Fibroblast of lung (primary cell): Measurements from ENCODE around the gene ERBB2. TPM values are rescaled to one million over a fixed set of nuclear protein-coding genes. Genes with fewer than 3 reads are reported as not detected.

Experiments used
- DNase-seq, 2 donors: peaks; one replicate each; pipeline versions ENCODE4 v3.0.0 to v3.0.0-alpha.2; 2010; ENCODE audit warnings: low read depth in 2 of 2
- H2AFZ ChIP-seq: 2 replicates; pipeline ENCODE4 v1.5.1; 2012; ENCODE audit warnings: low read length, control low read depth, inconsistent platforms
- H3K27ac ChIP-seq: 2 replicates; pipeline ENCODE4 v1.5.1; 2011; ENCODE audit warnings: low read length, control low read depth; ENCODE audit not compliant: insufficient read depth
- H3K27me3 ChIP-seq: 2 replicates; pipeline ENCODE4 v1.5.1; 2011; ENCODE audit warnings: mild to moderate bottlenecking, low read length; ENCODE audit not compliant: control insufficient read depth, insufficient read depth
- H3K36me3 ChIP-seq: 2 replicates; pipeline ENCODE4 v1.5.1; 2011; ENCODE audit warnings: low read length; ENCODE audit not compliant: control insufficient read depth, insufficient read depth
- H3K4me1 ChIP-seq: 2 replicates; pipeline ENCODE4 v1.5.1; 2011; ENCODE audit warnings: low read length; ENCODE audit not compliant: control insufficient read depth, insufficient read depth; ENCODE audit errors: extremely low read depth
- H3K4me2 ChIP-seq: 2 replicates; pipeline ENCODE4 v1.5.1; 2011; ENCODE audit warnings: low read length, control low read depth; ENCODE audit not compliant: insufficient read depth; ENCODE audit errors: extremely low read depth
- H3K4me3 ChIP-seq, 4 experiments: fragments of 200-600 bp in 1 of 4; sonication (generic) in 1 of 4; replicated peaks in 1 of 4; 2 replicates each; pipeline ENCODE4 v1.5.1; 2011 to 2016; ENCODE audit warnings: low read length in 4 of 4, low read depth in 3 of 4, mild to moderate bottlenecking in 3 of 4, control low read depth in 2 of 4, inconsistent platforms in 1 of 4, mixed read lengths in 1 of 4; ENCODE audit not compliant: insufficient read depth in 1 of 4; ENCODE audit errors: control extremely low read depth in 1 of 4
- H3K79me2 ChIP-seq: 2 replicates; pipeline ENCODE4 v1.5.1; 2012; ENCODE audit warnings: mild to moderate bottlenecking, low read length, inconsistent platforms; ENCODE audit not compliant: control insufficient read depth, insufficient read depth
- H3K9ac ChIP-seq: 2 replicates; pipeline ENCODE4 v1.5.1; 2011; ENCODE audit warnings: mild to moderate bottlenecking, low read length, control low read depth; ENCODE audit not compliant: insufficient read depth
- H3K9me3 ChIP-seq: 2 replicates; pipeline ENCODE4 v1.5.1; 2012; ENCODE audit warnings: low read depth, low read length; ENCODE audit not compliant: control insufficient read depth, insufficient read depth
- H4K20me1 ChIP-seq: 2 replicates; pipeline ENCODE4 v1.5.1; 2011; ENCODE audit warnings: low read length; ENCODE audit not compliant: control insufficient read depth, insufficient read depth; ENCODE audit errors: extremely low read depth
- EZH2 ChIP-seq: IDR thresholded peaks from 2 replicates; pipeline ENCODE4 v1.5.1; 2012; ENCODE audit warnings: low read length, control low read depth, mild to moderate bottlenecking; ENCODE audit errors: missing control alignments
- polyA plus RNA-seq, 2 donors: library from polyadenylated mRNA; depleted of rRNA in 1 of 2; stranded (reverse) in 1 of 2; unstranded in 1 of 2; fragments of >200 nt; gene quantifications; 2 replicates each; pipeline ENCODE4 v1.2.1, GENCODE V29; 2011 to 2012; ENCODE audit warnings: missing spikeins in 1 of 2
- total RNA-seq: library from RNA; depleted of rRNA; stranded (reverse); fragments of >200 nt; gene quantifications from 2 replicates; pipeline ENCODE4 v1.2.1, GENCODE V29; 2014
- TF ChIP-seq, protein P1 (sequence below), 2 donors: IDR thresholded peaks in 1 of 2; conservative IDR thresholded peaks in 1 of 2; 1 replicate in 1 of 2; 2 replicates in 1 of 2; pipeline ENCODE4 v1.5.1; 2011 to 2012; ENCODE audit warnings: low read length in 2 of 2, control low read depth in 1 of 2, inconsistent platforms in 1 of 2, low read depth in 1 of 2, mild to moderate bottlenecking in 1 of 2

The ERBB2 gene
- total and polyA plus RNA-seq, 2 donors (not counting 1 experiment from before 2014, with no cell fraction given), result 24.7 to 33.9 TPM

DNA sequence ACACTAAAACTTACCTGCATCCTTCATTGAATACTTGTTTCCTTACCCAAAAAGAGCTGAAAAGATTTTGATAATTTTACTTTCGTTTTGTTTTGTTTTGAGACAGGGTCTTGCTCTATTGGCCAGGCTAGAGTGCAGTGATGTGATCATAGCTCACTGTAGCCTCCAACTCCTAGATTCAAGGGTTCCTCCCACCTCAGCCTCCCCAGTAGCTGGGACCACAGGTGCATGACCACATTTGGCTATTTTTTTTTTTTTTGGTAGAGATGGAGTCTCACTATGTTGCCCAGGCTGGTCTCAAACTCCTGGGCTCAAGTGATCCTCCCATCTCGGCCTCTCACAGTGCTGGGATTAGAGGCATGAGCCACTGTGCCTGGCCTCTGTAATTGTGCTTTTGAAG is 44.8 kb upstream of the ERBB2 start:
- TF ChIP-seq EZH2, result no peak
- TF ChIP-seq, protein P1, sequence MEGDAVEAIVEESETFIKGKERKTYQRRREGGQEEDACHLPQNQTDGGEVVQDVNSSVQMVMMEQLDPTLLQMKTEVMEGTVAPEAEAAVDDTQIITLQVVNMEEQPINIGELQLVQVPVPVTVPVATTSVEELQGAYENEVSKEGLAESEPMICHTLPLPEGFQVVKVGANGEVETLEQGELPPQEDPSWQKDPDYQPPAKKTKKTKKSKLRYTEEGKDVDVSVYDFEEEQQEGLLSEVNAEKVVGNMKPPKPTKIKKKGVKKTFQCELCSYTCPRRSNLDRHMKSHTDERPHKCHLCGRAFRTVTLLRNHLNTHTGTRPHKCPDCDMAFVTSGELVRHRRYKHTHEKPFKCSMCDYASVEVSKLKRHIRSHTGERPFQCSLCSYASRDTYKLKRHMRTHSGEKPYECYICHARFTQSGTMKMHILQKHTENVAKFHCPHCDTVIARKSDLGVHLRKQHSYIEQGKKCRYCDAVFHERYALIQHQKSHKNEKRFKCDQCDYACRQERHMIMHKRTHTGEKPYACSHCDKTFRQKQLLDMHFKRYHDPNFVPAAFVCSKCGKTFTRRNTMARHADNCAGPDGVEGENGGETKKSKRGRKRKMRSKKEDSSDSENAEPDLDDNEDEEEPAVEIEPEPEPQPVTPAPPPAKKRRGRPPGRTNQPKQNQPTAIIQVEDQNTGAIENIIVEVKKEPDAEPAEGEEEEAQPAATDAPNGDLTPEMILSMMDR (conservative IDR thresholded peaks at IDR 0.05 in 1 of 2, IDR thresholded peaks at IDR 0.05 in 1 of 2; ENCODE audit: low read depth in 1 of 2, low read length in 2 of 2), result no peak
- no peaks in the 10 kb centered on the region for H4K20me1 ChIP-seq
- no peak overlapping the region for H3K4me3 ChIP-seq
- H3K4me2 ChIP-seq, result no peak overlapping the region
- DNase-seq, result no peak
- H3K9me3 ChIP-seq, result no peaks in the 10 kb centered on the region
- no peak overlapping the region for H3K9ac ChIP-seq
- no peak overlapping the region for H3K27ac ChIP-seq
- H2AFZ ChIP-seq, result no peak overlapping the region
- H3K36me3 ChIP-seq, result no peaks in the 10 kb centered on the region
- no peaks in the 10 kb centered on the region for H3K4me1 ChIP-seq
- H3K27me3 ChIP-seq, result no peaks in the 10 kb centered on the region
- H3K79me2 ChIP-seq, result no peaks in the 10 kb centered on the region

DNA sequence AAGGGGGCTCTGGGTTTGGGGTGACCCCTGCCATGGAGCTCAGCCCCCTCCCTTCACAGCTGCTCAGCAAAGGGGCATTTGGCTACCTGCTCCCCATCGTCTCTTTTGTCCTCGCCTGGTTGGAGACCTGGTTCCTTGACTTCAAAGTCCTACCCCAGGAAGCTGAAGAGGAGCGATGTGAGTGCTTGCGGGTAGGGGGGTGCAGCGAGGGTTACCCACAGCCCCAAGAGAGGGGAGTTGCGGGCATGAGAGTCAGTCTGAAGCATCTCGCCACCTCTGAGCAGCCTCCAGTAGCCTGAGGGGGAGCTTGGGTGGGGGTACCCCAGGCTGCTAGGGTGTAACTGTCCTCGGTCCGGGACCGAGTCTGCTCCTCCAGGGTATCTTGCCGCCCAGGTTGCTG is 41.5 kb upstream of the ERBB2 start:
- Histone ChIP-seq H3K27ac (no peak overlapping the region), H3K9me3 (no peaks in the 10 kb centered on the region)

DNA sequence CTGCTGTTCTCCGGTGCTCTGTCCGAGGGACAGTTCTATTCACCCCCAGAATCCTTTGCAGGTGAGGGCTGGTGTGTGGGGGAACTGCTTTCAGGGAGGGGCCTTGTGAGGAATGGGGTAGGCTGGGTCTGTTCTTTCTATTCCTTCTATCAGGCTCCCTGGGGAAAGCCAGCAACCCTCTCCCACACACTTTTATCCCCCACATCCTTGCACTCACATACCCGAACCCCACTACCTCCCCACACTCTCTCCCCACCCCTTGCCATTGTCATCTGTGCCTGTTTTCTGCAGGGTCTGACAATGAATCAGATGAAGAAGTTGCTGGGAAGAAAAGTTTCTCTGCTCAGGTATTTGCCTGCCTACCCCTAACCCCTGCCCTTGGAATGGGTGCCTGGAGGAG is 41.1 kb upstream of the ERBB2 start:
- no peaks in the 10 kb centered on the region for H3K4me1 ChIP-seq
- H4K20me1 ChIP-seq, result no peaks in the 10 kb centered on the region
- H2AFZ ChIP-seq, result no peak overlapping the region
- no peak overlapping the region for H3K27ac ChIP-seq
- peaks cover 10% of the 10 kb centered on the region for H3K36me3 ChIP-seq
- TF ChIP-seq, protein P1 (conservative IDR thresholded peaks at IDR 0.05 in 1 of 2, IDR thresholded peaks at IDR 0.05 in 1 of 2; ENCODE audit: low read depth in 1 of 2, low read length in 2 of 2), result no peak
- TF ChIP-seq EZH2, result no peak
- H3K4me3 ChIP-seq, result no peak overlapping the region
- no peak for DNase-seq
- no peak overlapping the region for H3K9ac ChIP-seq
- H3K79me2 ChIP-seq, result no peaks in the 10 kb centered on the region
- no peak overlapping the region for H3K4me2 ChIP-seq
- H3K9me3 ChIP-seq, result no peaks in the 10 kb centered on the region
- H3K27me3 ChIP-seq, result no peaks in the 10 kb centered on the region

More for the DNA sequence above, 41.5 kb upstream of the ERBB2 start:
- H3K79me2 ChIP-seq, result no peaks in the 10 kb centered on the region
- no peak overlapping the region for H2AFZ ChIP-seq
- no peak overlapping the region for H3K4me2 ChIP-seq
- TF ChIP-seq EZH2, result no peak
- TF ChIP-seq, protein P1 (conservative IDR thresholded peaks at IDR 0.05 in 1 of 2, IDR thresholded peaks at IDR 0.05 in 1 of 2; ENCODE audit: low read depth in 1 of 2, low read length in 2 of 2), result no peak
- no peaks in the 10 kb centered on the region for H4K20me1 ChIP-seq
- H3K36me3 ChIP-seq, result peaks cover 10% of the 10 kb centered on the region
- no peaks in the 10 kb centered on the region for H3K4me1 ChIP-seq
- H3K9ac ChIP-seq, result no peak overlapping the region
- H3K4me3 ChIP-seq, result no peak overlapping the region
- H3K27me3 ChIP-seq, result no peaks in the 10 kb centered on the region
- no peak for DNase-seq
